ENCODE results near the gene DMRT1. TPM values are rescaled to one million over a fixed set of nuclear protein-coding genes. Genes with fewer than 3 reads are reported as not detected.

The DMRT1 gene
- total RNA-seq, 2 experiments from 2014 or later, result 0.21 TPM; not detected in 1

DNA sequence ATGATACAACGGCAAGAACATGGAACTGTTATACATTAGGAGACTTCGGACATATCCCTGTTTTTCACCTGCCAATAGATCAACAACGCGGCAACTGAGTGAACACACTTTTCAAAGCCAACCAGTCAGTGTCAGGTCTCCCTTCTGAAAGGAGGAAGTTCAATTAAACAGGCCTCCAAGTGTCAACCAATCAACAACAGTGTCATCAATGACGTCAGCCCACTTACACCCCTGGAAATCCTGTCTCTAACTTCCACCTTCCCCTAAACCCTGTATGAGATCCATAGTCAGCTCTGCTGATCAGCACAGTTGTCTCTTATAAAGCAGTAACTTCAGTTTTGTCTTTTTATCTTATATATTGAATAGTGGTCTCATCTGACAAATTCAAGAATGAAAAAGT lies 171.5 kb downstream of the DMRT1 start:
- H3K27ac Mint-ChIP-seq, result no peak overlapping the region
- ATAC-seq (no peak), DNase-seq (no peak)
- H3K27me3 Mint-ChIP-seq, result peaks cover 47% of the 10 kb centered on the region
- H3K9me3 Mint-ChIP-seq (ENCODE audit: low read depth), result no peaks in the 10 kb centered on the region
- peaks cover 9% of the 10 kb centered on the region for H3K4me1 Mint-ChIP-seq
- no peaks in the 10 kb centered on the region for H3K36me3 Mint-ChIP-seq
- CTCF ChIA-PET, result no interaction called here
- H3K4me3 Mint-ChIP-seq, result no peak overlapping the region

DNA sequence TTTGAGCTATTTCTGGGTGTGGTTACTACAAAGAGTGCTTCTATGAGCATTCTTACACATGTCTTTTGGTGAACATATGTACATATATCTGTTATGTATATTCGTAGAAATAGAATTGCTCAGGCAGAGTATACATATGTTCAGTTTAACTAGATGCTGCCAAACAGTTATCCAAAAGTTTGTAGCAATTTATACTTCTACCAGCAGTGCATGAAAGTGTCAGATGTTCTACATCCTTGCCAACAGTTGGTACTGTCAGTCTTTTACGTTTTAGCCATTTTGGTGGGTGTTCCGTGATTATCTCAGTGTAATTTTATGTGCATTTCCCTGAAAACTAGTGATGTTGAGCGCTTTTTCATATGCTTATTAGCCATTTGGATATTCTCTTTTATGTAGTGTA lies 172.7 kb downstream of the DMRT1 start:
- CTCF ChIA-PET, result no interaction called here
- ATAC-seq, result no peak

DNA sequence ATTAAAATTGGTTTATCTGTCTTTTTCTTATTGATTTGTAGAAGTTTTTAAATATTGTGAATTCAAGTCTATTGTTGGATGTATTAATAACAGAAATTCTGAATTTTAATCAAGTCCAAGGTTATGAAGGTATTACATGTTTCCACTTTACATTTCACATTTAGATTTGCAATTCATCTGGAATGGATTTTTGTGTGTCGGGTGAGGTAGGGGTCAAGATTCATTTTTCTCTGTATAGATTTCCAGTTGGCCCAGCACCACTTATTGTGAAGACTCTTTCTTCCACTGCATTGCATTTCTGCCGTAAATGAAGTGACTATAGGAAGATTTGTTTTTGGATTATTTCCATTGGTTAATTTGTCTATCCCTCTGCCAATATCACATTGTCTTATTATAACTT lies 173.1 kb downstream of the DMRT1 start:
- CTCF ChIA-PET, result no interaction called here
- H3K9me3 Mint-ChIP-seq (ENCODE audit: low read depth), result no peaks in the 10 kb centered on the region
- no peak for DNase-seq
- peaks cover 42% of the 10 kb centered on the region for H3K27me3 Mint-ChIP-seq
- no peak for ATAC-seq
- no peaks in the 10 kb centered on the region for H3K36me3 Mint-ChIP-seq
- peaks cover 3% of the 10 kb centered on the region for H3K4me1 Mint-ChIP-seq
- H3K27ac Mint-ChIP-seq, result no peak overlapping the region
- H3K4me3 Mint-ChIP-seq, result no peak overlapping the region

More for the DNA sequence above, 172.7 kb downstream of the DMRT1 start:
- H3K4me3 Mint-ChIP-seq, result no peak overlapping the region
- DNase-seq, result no peak
- peaks cover 5% of the 10 kb centered on the region for H3K4me1 Mint-ChIP-seq
- H3K9me3 Mint-ChIP-seq (ENCODE audit: low read depth), result no peaks in the 10 kb centered on the region
- H3K27me3 Mint-ChIP-seq, result peaks cover 46% of the 10 kb centered on the region
- no peaks in the 10 kb centered on the region for H3K36me3 Mint-ChIP-seq
- no peak overlapping the region for H3K27ac Mint-ChIP-seq

DNA sequence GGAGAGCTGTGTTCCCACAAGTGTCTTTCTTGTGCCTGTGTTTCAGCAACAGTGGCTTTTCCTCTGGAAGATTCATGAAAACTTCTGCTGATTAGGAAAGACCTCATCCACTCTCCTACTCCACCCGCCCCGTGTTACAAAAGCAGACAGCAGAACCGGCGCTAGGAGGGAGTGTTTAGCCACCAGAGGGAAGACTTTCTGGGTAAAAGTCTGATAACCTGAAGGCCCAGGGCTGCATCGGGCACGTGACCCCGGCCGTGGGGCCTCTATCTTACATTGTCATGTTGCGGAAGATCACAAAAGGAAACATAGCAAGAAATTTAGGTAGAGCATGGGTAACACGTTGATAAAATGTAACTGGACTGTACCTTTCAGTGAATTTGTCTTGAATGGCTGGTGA lies 176.6 kb downstream of the DMRT1 start:
- Mint-ChIP-seq H3K4me3 (no peak overlapping the region), H3K36me3 (no peaks in the 10 kb centered on the region), H3K9me3 (ENCODE audit: low read depth) (peaks cover 2% of the 10 kb centered on the region), H3K4me1 (no peaks in the 10 kb centered on the region), H3K27ac (no peak overlapping the region), H3K27me3 (peaks cover 42% of the 10 kb centered on the region)
- CTCF ChIA-PET, result no interaction called here
- DNase-seq (no peak), ATAC-seq (no peak)

Other genes starting within 250 kb of the DMRT1 start
- not detected for gene DMRT3, start 135.0 kb downstream of the DMRT1 start, total RNA-seq
- gene DMRT2, start 208.7 kb downstream of the DMRT1 start, total RNA-seq, result not detected